ENCODE results near the gene IL17C. TPM values are rescaled to one million over a fixed set of nuclear protein-coding genes. Genes with fewer than 3 reads are reported as not detected.

Gene IL17C, protein sequence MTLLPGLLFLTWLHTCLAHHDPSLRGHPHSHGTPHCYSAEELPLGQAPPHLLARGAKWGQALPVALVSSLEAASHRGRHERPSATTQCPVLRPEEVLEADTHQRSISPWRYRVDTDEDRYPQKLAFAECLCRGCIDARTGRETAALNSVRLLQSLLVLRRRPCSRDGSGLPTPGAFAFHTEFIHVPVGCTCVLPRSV
- not detected for total RNA-seq
- polyA plus RNA-seq: not detected
- long read RNA-seq, donor 1: 0 reads
- long read RNA-seq, donor 2: 0 reads
- long read RNA-seq, donor 3: 0 reads

DNA sequence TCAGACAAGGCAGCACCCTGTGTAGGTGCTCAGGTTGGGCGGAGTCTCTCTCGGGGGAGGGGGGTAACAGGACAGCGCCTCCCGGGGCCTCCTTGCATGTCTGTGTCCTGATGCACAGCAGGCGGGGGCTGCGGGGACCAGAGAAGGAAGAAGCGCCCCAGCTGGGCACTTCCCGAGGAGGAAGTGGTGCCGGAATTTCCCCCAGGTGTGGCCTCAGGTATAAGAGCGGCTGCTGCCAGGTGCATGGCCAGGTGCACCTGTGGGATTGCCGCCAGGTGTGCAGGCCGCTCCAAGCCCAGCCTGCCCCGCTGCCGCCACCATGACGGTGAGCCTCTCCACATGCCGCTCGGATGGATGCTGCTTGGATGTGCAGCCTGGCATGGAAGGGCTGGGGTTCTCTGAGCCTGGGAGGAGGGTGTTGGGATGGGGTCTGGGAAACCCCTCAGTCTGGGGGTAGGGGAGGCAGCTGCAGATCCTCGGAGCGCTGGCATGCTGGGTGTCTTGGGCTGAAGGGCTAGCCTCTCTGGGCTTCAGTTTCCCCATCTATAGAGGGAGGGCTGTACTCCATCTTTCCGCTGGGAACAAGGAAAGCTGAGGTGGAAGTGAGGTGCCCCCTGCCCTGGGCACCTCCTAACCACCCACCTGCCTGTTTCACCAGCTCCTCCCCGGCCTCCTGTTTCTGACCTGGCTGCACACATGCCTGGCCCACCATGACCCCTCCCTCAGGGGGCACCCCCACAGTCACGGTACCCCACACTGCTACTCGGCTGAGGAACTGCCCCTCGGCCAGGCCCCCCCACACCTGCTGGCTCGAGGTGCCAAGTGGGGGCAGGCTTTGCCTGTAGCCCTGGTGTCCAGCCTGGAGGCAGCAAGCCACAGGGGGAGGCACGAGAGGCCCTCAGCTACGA, at the start of gene IL17C:
Gene IL17C, plus strand, starts transcription at position 250 of the 908 bp plus-strand sequence. Its CDS starts 70 bp downstream, at position 320.
- intact Hi-C loops (cut with DNase I): no loop called here
- no peak for TF ChIP-seq POLR2A (IDR thresholded peaks at IDR 0.05)
- TF ChIP-seq EP300 (IDR thresholded peaks at IDR 0.05): no peak

DNA sequence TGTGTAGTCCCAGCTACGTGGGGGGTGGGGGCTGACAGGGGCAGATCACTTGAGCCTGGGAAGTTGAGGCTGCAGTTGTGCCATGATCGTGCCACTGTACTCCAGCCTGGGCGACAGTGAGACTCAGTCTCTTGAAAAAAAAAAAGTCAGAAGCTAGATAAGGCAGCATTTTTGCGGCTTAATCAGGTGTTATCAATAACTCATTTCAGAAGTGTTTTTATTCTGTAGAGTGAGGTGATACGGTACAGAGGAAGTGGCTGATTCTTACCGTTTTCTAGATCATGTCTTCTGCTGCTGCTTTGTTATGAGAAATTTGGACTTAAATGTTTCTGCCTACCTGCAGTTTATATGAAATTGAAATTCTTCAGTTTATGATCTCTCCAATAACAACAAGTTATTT, 49.6 kb upstream of the IL17C start:
- no peaks in the 10 kb centered on the region for H3K4me1 ChIP-seq (ENCODE audit: insufficient read depth)
- no peak overlapping the region for H3K4me3 ChIP-seq
- H3K9me3 ChIP-seq: no peaks in the 10 kb centered on the region
- H3K36me3 ChIP-seq: no peaks in the 10 kb centered on the region
- intact Hi-C loops (cut with DNase I): no loop called here
- H3K27me3 ChIP-seq: no peaks in the 10 kb centered on the region
- no peak for TF ChIP-seq POLR2A (IDR thresholded peaks at IDR 0.05)
- no peak for TF ChIP-seq EP300 (IDR thresholded peaks at IDR 0.05)
- TF ChIP-seq, protein P1, sequence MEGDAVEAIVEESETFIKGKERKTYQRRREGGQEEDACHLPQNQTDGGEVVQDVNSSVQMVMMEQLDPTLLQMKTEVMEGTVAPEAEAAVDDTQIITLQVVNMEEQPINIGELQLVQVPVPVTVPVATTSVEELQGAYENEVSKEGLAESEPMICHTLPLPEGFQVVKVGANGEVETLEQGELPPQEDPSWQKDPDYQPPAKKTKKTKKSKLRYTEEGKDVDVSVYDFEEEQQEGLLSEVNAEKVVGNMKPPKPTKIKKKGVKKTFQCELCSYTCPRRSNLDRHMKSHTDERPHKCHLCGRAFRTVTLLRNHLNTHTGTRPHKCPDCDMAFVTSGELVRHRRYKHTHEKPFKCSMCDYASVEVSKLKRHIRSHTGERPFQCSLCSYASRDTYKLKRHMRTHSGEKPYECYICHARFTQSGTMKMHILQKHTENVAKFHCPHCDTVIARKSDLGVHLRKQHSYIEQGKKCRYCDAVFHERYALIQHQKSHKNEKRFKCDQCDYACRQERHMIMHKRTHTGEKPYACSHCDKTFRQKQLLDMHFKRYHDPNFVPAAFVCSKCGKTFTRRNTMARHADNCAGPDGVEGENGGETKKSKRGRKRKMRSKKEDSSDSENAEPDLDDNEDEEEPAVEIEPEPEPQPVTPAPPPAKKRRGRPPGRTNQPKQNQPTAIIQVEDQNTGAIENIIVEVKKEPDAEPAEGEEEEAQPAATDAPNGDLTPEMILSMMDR (IDR thresholded peaks at IDR 0.05): no peak
- 60 to 75% (median 61%) methylated on average over 6 of the region's 6 CpGs for WGBS, 3 donors
- no peak for DNase-seq
- H3K27ac ChIP-seq: no peak overlapping the region

More for the DNA sequence above, at the start of gene IL17C:
- Histone ChIP-seq H3K27me3 (no peaks in the 10 kb centered on the region), H3K27ac (no peak within 1 kb of the TSS), H3K4me3 (no peak within 1 kb of the TSS), H3K4me1 (ENCODE audit: insufficient read depth) (no peaks in the 10 kb centered on the region), H3K9me3 (no peaks in the 10 kb centered on the region), H3K36me3 (no peaks in the 10 kb centered on the region)
- no peak for DNase-seq
- WGBS, 3 donors: 32 to 44% (median 36%) methylated on average over 27 of the region's 27 CpGs

DNA sequence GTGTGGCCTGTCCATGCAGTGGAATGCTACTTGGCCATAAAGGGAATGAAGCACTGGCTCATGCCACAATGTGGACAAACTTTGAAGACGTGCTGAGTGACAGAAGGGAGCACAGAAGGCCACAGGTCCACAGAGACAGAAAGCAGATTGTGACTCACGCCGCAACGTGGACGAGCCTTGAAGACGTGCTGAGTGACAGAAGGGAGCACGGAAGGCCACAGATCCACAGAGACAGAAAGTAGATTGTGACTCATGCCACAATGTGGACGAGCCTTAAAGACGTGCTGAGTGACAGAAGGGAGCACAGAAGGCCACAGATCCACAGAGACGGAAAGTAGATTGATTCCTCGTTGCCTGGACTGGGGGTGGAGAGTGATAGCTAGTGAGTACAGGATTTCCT, 48.9 kb upstream of the IL17C start:
- WGBS, 3 donors: 88 to 92% (median 90%) methylated on average over 11 of the region's 11 CpGs
- Histone ChIP-seq H3K4me1 (ENCODE audit: insufficient read depth) (no peaks in the 10 kb centered on the region), H3K36me3 (no peaks in the 10 kb centered on the region), H3K27me3 (no peaks in the 10 kb centered on the region), H3K4me3 (no peak overlapping the region), H3K9me3 (no peaks in the 10 kb centered on the region), H3K27ac (no peak overlapping the region)
- intact Hi-C loops (cut with DNase I): no loop called here
- DNase-seq: no peak
- no peak for TF ChIP-seq POLR2A (IDR thresholded peaks at IDR 0.05)
- TF ChIP-seq, protein P1 (IDR thresholded peaks at IDR 0.05): no peak

DNA sequence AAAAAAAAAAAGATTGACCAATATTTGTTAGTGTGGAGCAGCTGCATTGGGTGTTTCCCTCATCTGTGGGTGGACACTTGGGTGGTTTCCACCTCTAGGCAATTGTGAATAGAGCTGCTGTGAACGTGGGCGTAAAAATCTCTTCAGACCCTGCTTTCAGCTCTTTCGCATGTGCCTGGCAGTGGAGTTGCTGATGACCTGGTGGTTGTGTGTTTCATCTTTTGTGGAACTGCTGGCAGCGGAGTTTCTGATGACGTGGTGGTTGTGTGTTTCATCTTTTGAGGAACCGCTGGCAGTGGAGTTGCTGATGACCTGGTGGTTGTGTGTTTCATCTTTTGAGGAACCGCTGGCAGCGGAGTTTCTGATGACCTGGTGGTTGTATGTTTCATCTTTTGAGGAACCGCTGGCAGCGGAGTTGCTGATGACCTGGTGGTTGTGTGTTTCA, 46.8 kb upstream of the IL17C start:
- no peaks in the 10 kb centered on the region for H3K4me1 ChIP-seq (ENCODE audit: insufficient read depth)

More for the DNA sequence above, 46.8 kb upstream of the IL17C start:
- Histone ChIP-seq H3K36me3 (no peaks in the 10 kb centered on the region), H3K4me3 (no peak overlapping the region), H3K9me3 (no peaks in the 10 kb centered on the region), H3K27ac (no peak overlapping the region), H3K27me3 (no peaks in the 10 kb centered on the region)
- DNase-seq: no peak
- WGBS, 3 donors: 81 to 83% (median 83%) methylated on average over 10 of the region's 10 CpGs
- TF ChIP-seq, protein P1 (IDR thresholded peaks at IDR 0.05): no peak
- TF ChIP-seq POLR2A (IDR thresholded peaks at IDR 0.05) (no peak), EP300 (IDR thresholded peaks at IDR 0.05) (no peak)
- intact Hi-C loops (cut with DNase I): no loop called here

All from ovary (tissue), 10 donors.